ENCODE measurements around the gene MAPK8IP2.

DNA sequence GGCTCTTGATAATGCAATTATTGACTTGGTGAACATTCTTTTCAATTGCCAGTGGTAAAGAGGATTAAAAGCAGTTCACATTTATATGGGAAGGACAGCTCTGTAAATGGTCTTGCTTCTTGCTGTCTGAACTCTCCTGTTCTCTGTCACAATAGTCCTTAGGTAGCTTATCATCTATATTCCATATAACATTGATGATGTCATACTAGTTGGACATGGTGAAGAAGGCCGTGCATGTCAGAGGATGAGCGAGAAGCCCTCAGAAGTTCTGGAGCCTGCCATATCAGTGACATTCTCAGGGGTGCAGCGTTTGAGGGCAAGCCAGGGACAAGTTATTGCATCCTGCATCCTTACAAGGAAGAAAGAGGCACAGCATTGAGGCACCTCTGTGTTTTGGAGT lies 15.4 kb upstream of the MAPK8IP2 start:
- TF ChIP-seq CTCF (IDR thresholded peaks at IDR 0.05; ENCODE audit: insufficient read depth, low read length, poor library complexity, severe bottlenecking): no peak
- no peak for TF ChIP-seq EZH2phosphoT487 (conservative IDR thresholded peaks at IDR 0.05; ENCODE audit: low read length)
